Measurements from ENCODE around the gene LMNA.

Gene LMNA

GRCh38 chr1:156082309-156083091, 32.0 kb upstream of the LMNA start, which contains the start of gene MEX3A:
Gene MEX3A, minus strand, starts transcription at chr1:156082465. Its CDS starts 467 bp downstream, at chr1:156081998.
- peak; percentile 13 for DNase-seq

GRCh38 chr1:156083800-156084790, 30.4 kb upstream of the LMNA start:
- no peak for DNase-seq

GRCh38 chr1:156086256-156086662, 28.3 kb upstream of the LMNA start:
- no peak for DNase-seq

- DNase-seq, result no peak
These were observed 24.8 kb upstream of the LMNA start for GRCh38 chr1:156089704-156090103.

GRCh38 chr1:156090138-156090839, 24.2 kb upstream of the LMNA start:
- DNase-seq, result no peak

- no peak for DNase-seq
These were observed 23.7 kb upstream of the LMNA start for GRCh38 chr1:156090840-156091188.

GRCh38 chr1:156091610-156092009, 22.9 kb upstream of the LMNA start:
- DNase-seq, result no peak

- DNase-seq, result no peak
These were observed 18.5 kb upstream of the LMNA start for GRCh38 chr1:156095906-156096508.

- no peak for DNase-seq
These were observed 17.7 kb upstream of the LMNA start for GRCh38 chr1:156096640-156097391.

- DNase-seq, result no peak
These were observed 16.9 kb upstream of the LMNA start for GRCh38 chr1:156097499-156098178.

- no peak for DNase-seq
These were observed 15.7 kb upstream of the LMNA start for GRCh38 chr1:156098784-156099183.

GRCh38 chr1:156099282-156099681, 15.2 kb upstream of the LMNA start:
- no peak for DNase-seq

GRCh38 chr1:156100205-156100995, 14.1 kb upstream of the LMNA start:
- no peak for DNase-seq

- DNase-seq, result no peak
These were observed 12.6 kb upstream of the LMNA start for GRCh38 chr1:156101880-156102279.

GRCh38 chr1:156102633-156103511, 11.6 kb upstream of the LMNA start:
- no peak for DNase-seq

GRCh38 chr1:156103521-156103947, 11.0 kb upstream of the LMNA start:
- no peak for DNase-seq

- no peak for DNase-seq
These were observed 10.3 kb upstream of the LMNA start for GRCh38 chr1:156104065-156104810.
